Activated gamma-delta T cell treated with anti-CD3 and anti-CD28 coated beads, Interleukin-2, amount 50 U/mL, for 16 hours (primary cell): Measurements from ENCODE around the gene DDX51.

Experiments
- DNase-seq: peaks from one replicate; pipeline ENCODE4 v3.0.0-alpha.2; 2020; ENCODE audit warnings: low read depth

Gene DDX51

DNA sequence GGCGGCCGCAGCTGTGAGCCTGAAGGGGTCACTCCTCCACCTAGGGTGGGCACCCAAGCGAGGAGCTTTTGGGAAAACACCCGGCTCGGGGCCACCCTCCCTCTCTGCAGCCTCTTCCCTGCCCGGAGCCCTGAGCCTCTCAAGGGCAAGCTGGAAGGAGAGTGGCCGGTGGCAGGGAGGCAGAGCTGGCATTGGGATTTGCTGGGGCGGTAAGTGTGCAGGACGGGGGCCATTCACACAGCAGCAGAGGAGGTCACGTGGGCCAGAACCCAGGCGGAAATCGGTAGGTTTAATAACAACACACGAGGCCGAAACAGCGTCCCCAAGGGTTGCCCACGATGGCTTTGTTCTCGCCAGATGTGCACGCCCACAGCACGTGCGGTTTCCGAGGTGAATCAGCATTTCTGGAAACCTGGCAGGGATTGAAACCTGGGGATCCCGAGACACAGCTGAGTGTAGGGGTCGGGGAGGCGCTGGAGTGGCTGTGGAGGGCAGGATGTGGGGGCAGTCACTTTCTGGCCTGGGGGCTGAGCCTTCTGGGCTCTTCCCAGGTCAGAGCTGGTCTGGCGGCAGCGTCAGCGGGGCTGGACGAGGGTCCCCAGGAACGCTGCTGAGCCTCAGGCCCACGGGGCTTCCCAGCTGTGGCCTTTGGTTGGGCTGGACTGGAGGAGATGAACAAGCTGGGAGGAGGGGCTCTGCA is 23.6 kb upstream of the DDX51 start:
- DNase-seq = no peak

DNA sequence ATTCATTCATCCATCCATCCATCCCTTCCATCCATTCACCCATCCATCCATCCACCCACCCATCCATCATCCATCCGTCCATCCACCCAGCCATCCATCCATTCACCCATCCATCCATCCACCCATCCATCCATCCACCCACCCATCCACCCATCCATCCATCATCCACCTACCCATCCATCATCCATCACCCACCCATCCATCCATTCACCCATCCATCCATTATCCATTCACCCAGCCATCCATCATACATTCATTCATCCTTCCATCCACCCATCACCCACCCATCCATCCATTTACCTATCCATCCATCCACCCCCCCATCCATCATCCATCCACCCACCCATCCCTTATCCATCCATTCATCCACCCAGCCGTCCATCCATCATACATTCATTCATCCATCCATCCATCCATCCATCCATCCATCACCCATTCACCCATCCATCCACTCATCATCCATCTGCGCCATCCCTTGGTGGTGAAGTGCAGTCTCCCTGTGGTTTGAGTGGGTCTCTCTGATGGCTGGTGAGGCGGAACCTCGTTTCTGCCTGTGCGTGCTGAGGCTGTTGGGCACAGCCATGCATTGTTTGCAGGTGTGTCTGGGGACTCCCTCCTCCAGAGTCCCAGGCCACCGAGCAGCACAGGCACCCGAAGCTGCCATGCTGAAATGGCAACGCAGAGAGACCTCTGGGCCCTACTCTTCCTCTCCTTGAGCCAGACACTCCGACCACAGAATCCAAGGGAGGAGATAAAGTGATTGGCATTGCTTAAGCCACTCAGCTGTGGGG is 22.9 kb upstream of the DDX51 start:
- no peak for DNase-seq

DNA sequence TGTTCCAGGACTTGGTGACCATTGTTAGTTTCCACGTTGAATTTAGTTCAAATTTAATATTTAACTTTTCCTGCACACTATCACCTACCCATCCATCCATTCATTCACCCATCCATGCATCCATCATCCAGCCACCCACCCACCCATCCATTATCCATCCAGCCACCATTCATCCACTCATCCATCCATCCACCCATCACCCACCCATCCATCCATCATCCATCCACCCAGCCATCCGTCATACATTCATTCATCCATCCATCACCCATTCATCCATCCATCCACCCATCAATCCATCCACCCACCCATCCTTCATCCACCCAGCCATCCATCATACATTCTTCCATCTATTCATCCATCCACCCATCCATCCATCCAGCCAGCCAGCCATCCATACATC is 22.0 kb upstream of the DDX51 start:
- DNase-seq = no peak

DNA sequence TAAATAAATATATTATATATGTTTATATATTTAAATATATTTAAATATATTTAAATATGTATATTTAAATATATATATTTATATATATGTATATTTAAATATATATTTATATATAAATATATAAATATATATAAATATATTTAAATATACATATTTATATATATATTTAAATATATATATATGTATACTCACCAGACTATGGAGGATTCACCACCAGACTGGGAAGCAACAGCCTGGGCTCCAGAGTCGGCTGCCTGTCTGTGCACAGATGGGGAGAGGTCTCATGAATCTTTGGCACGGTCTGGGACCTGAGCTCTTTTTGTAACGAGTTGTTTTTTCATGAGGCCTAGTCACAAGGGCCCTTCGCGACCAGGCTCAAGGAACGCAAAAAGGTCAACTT is 21.5 kb upstream of the DDX51 start:
- no peak for DNase-seq

GRCh38 chr12:132164426-132164825 is 20.3 kb upstream of the DDX51 start:
- no peak for DNase-seq

DNA sequence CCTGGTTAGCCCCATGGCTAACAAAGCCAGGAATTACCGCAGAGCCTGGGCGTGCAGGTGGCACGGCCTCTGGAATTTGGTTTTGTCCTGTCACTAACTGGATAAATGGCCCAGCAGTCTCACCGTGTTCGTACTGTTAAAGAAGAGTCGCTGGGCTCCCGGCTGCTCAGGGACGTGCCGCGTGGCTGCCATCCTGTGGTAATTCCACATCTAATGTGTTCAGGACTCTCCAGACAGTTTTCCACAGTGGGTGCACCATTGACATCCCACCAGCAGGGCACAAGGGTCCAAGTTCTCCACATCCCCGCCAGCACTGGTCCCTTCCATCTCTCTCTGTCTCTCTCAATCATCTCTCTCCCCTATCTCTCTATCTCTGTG is 19.8 kb upstream of the DDX51 start:
- no peak for DNase-seq

GRCh38 chr12:132163041-132163910 is 19.2 kb upstream of the DDX51 start:
- DNase-seq = no peak

GRCh38 chr12:132162508-132163031 is 18.5 kb upstream of the DDX51 start:
- no peak for DNase-seq

GRCh38 chr12:132161796-132162507 is 17.8 kb upstream of the DDX51 start:
- DNase-seq = no peak

- no peak for DNase-seq
Observed at GRCh38 chr12:132161036-132161781, 17.1 kb upstream of the DDX51 start.

DNA sequence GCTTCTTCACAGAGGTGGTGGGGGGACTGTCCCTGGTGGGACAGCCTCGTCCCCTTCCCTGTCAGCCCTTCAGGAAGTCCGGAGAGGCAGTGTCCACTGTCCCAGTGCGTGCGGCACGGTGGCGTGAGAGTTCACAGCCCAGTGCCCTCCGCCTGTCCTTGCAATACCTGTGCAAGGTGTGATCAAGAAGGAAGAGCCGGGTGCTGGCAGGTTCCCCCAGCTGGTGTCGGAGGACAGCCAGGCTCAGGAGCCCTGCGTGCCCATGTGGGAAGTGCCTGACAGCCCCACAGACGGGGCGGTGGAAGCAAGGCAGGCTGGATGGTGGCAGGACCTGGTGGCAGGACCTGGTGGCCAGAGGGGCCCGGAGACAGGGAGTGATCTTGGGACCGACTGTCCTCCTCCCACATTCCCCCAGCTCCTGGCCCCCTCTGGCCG is 16.5 kb upstream of the DDX51 start:
- no peak for DNase-seq

DNA sequence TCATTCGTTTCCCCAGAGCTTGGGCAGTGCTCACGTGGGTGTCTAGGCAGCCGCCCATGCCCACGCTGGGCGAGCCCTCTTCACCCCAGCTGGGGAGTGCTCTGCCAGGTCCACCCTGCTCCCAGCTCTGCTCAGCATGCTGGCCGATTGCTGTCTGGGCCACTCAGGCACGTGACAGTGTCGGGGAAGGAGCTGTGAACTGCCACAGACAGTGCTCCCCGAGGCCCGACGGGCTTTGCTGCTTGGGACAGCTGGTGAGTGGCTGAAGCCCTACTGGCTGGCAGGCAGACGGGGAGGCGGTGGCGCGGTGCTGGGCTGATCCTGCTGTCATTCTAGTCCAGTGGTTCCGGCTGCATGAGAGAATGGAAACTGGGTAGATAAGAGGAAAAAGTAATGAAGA is 15.9 kb upstream of the DDX51 start:
- DNase-seq = no peak

- DNase-seq = no peak
Observed at GRCh38 chr12:132159555-132160003, 15.5 kb upstream of the DDX51 start.

- DNase-seq = no peak
Observed at GRCh38 chr12:132158677-132159554, 14.8 kb upstream of the DDX51 start.

DNA sequence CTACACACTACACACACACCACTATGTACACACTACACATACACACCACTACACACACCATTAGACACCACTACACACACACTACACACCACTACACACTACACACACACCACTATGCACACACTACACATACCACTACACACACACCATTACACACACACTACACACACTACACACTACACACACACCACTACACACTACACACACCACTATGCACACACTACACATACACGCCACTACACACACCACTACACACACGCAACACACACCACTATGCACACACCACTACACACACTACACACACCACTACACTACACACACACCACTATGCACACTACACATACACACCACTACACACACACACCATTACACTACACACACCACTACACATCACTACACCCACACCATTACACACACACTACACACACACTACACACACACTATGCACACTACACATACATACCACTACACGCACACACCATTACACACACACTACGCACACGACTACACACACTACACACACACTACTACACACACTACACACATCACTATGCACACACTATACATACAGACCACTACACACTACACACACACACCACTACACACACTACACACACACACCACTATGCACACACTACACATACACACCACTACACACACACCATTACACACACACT is 13.8 kb upstream of the DDX51 start:
- DNase-seq = no peak

GRCh38 chr12:132156573-132157325 is 12.6 kb upstream of the DDX51 start:
- no peak for DNase-seq

GRCh38 chr12:132155771-132156572 is 11.9 kb upstream of the DDX51 start:
- no peak for DNase-seq
